Right cardiac atrium (tissue), 5 donors: ENCODE measurements around the gene PTPRN2. TPM values are rescaled to one million over a fixed set of nuclear protein-coding genes. Genes with fewer than 3 reads are reported as not detected.
A peak's percentile ranks its signal among the peaks of the same experiment; 100 is the strongest.

Experiments
- ATAC-seq, 2 donors: fragments of 200-7000 bp; cut with Tn5 transposase; one replicate each; pipeline versions ENCODE4 v1.8.0 to v1.9.1; 2020; ENCODE audit warnings: moderate library complexity in 2 of 2, mild to moderate bottlenecking in 1 of 2
- DNase-seq, 3 donors: peaks; one replicate each; pipeline ENCODE4 v3.0.0-alpha.2; 2020
- H3K27ac ChIP-seq: one replicate; pipeline ENCODE4 v1.5.1; 2013; ENCODE audit warnings: mild to moderate bottlenecking, low read length, control low read depth, moderate library complexity
- H3K27me3 ChIP-seq: one replicate; pipeline ENCODE4 v1.6.1; 2013; ENCODE audit not compliant: control insufficient read depth, insufficient read depth
- H3K4me1 ChIP-seq: one replicate; pipeline ENCODE4 v1.6.1; 2013; ENCODE audit warnings: low read length; ENCODE audit not compliant: control insufficient read depth, insufficient read depth
- H3K4me3 ChIP-seq: one replicate; pipeline ENCODE4 v1.5.1; 2013; ENCODE audit warnings: low read length, control low read depth
- H3K9me3 ChIP-seq: one replicate; pipeline ENCODE4 v1.6.1; 2013; ENCODE audit warnings: low read length; ENCODE audit not compliant: control insufficient read depth
- WGBS: extraction: QIAGEN DNeasy Blood & Tissue Kit; methylation state at CpG from one replicate; pipeline ENCODE4 v1.1.7; 2013; 5-methylcytosine and 5-hydroxymethylcytosine counted together
- intact Hi-C, 4 donors: fragments of 100-400 bp; cut with DNase I; formaldehyde crosslinking; loops; one replicate each; pipeline versions ENCODE4 v1.11.0 to v1.14.0; 2022 to 2023
- polyA plus RNA-seq: library from polyadenylated mRNA; stranded (reverse); fragments of 200-250 nt; gene quantifications from one replicate; pipeline ENCODE4 v1.2.3, GENCODE V29; 2013
- total RNA-seq, 4 donors: library from RNA; stranded (reverse); fragmentation: NEBNext Ultra II Directional; extraction: Animal tissue kit (Norgen Biotek cat#: 25700); gene quantifications; one replicate each; pipeline ENCODE4 v1.2.1, GENCODE V29; 2021
- donor health status: healthy with polysubstance abuse.
- donor health status: DM: no; HTN: yes; CAD: no.
- donor health status: DM: no; HTN: no; CAD: no.
- donor health status: DM: no; HTN: yes; CAD: no; lungs with severe emphysema.
- donor health status: DM: yes; HTN: yes; CAD: no.

PTPRN2 gene
- total and polyA plus RNA-seq, 5 donors = 1.5 to 3.9 (median 1.9) TPM

GRCh38 chr7:158444501-158445420 is 142.9 kb downstream of the PTPRN2 start:
- no peaks in the 10 kb centered on the region for H3K27me3 ChIP-seq
- no peak for ATAC-seq
- intact Hi-C loops = no loop called here
- no peak for DNase-seq
- H3K27ac ChIP-seq = no peak overlapping the region
- H3K4me3 ChIP-seq = no peak overlapping the region
- H3K4me1 ChIP-seq = no peaks in the 10 kb centered on the region
- 69% methylated on average over 25 of the region's 25 CpGs for WGBS
- H3K9me3 ChIP-seq = no peaks in the 10 kb centered on the region

GRCh38 chr7:158443688-158444483 is 143.7 kb downstream of the PTPRN2 start:
- Histone ChIP-seq H3K9me3 (no peaks in the 10 kb centered on the region), H3K27me3 (no peaks in the 10 kb centered on the region), H3K4me3 (no peak overlapping the region), H3K4me1 (no peaks in the 10 kb centered on the region), H3K27ac (no peak overlapping the region)
- ATAC-seq (no peak), DNase-seq (no peak)
- WGBS = 76% methylated on average over 19 of the region's 19 CpGs
- intact Hi-C loops = no loop called here

GRCh38 chr7:158443014-158443687 is 144.5 kb downstream of the PTPRN2 start:
- WGBS = 76% methylated on average over 28 of the region's 28 CpGs
- Histone ChIP-seq H3K4me3 (no peak overlapping the region), H3K4me1 (no peaks in the 10 kb centered on the region), H3K27me3 (no peaks in the 10 kb centered on the region), H3K9me3 (no peaks in the 10 kb centered on the region), H3K27ac (no peak overlapping the region)
- ATAC-seq (no peak), DNase-seq (no peak)
- intact Hi-C loops = no loop called here

- ATAC-seq (no peak), DNase-seq (no peak)
- H3K4me3 ChIP-seq = no peak overlapping the region
- no peaks in the 10 kb centered on the region for H3K9me3 ChIP-seq
- intact Hi-C loops = no loop called here
- no peak overlapping the region for H3K27ac ChIP-seq
- WGBS = 78% methylated on average over 4 of the region's 4 CpGs
- H3K27me3 ChIP-seq = peaks cover 4% of the 10 kb centered on the region
- H3K4me1 ChIP-seq = no peaks in the 10 kb centered on the region
Observed at GRCh38 chr7:158442260-158442659, 145.4 kb downstream of the PTPRN2 start.

GRCh38 chr7:158439035-158439434 is 148.6 kb downstream of the PTPRN2 start:
- peaks cover 4% of the 10 kb centered on the region for H3K27me3 ChIP-seq
- no peak overlapping the region for H3K27ac ChIP-seq
- no peak for ATAC-seq
- H3K4me3 ChIP-seq = no peak overlapping the region
- 74% methylated on average over 8 of the region's 8 CpGs for WGBS
- intact Hi-C loops = no loop called here
- DNase-seq = no peak
- H3K4me1 ChIP-seq = no peaks in the 10 kb centered on the region
- H3K9me3 ChIP-seq = no peaks in the 10 kb centered on the region

- no peaks in the 10 kb centered on the region for H3K9me3 ChIP-seq
- DNase-seq = no peak
- H3K27me3 ChIP-seq = peaks cover 1% of the 10 kb centered on the region
- 39% methylated on average over 17 of the region's 17 CpGs for WGBS
- intact Hi-C loops = no loop called here
- no peaks in the 10 kb centered on the region for H3K4me1 ChIP-seq
- H3K27ac ChIP-seq = no peak overlapping the region
- no peak overlapping the region for H3K4me3 ChIP-seq
- no peak for ATAC-seq
Observed at GRCh38 chr7:158432369-158433341, 155.0 kb downstream of the PTPRN2 start.

- H3K4me1 ChIP-seq = no peaks in the 10 kb centered on the region
- H3K4me3 ChIP-seq = no peak overlapping the region
- WGBS = 47% methylated on average over 14 of the region's 14 CpGs
- peak; percentile 89 to 94 for ATAC-seq
- no peaks in the 10 kb centered on the region for H3K9me3 ChIP-seq
- peak in 2 of 3 donors; percentile 77 to 79 for DNase-seq
- no peak overlapping the region for H3K27ac ChIP-seq
- intact Hi-C loops = no loop called here
- H3K27me3 ChIP-seq = no peaks in the 10 kb centered on the region
Observed at GRCh38 chr7:158431941-158432347, 155.7 kb downstream of the PTPRN2 start.

- H3K4me3 ChIP-seq = no peak overlapping the region
- DNase-seq (no peak), ATAC-seq (peak; percentile 13 to 27)
- no peaks in the 10 kb centered on the region for H3K4me1 ChIP-seq
- no peak overlapping the region for H3K27ac ChIP-seq
- 83% methylated on average over 12 of the region's 12 CpGs for WGBS
- H3K27me3 ChIP-seq = no peaks in the 10 kb centered on the region
- intact Hi-C loops = no loop called here
- no peaks in the 10 kb centered on the region for H3K9me3 ChIP-seq
Observed at GRCh38 chr7:158431055-158431940, 156.3 kb downstream of the PTPRN2 start.

GRCh38 chr7:158430308-158431034 is 157.2 kb downstream of the PTPRN2 start:
- 80% methylated on average over 22 of the region's 22 CpGs for WGBS

More at GRCh38 chr7:158430308-158431034, 157.2 kb downstream of the PTPRN2 start:
- no peak for DNase-seq
- H3K27me3 ChIP-seq = no peaks in the 10 kb centered on the region
- ATAC-seq = no peak
- H3K9me3 ChIP-seq = no peaks in the 10 kb centered on the region
- H3K27ac ChIP-seq = no peak overlapping the region
- intact Hi-C loops = no loop called here
- H3K4me3 ChIP-seq = no peak overlapping the region
- H3K4me1 ChIP-seq = no peaks in the 10 kb centered on the region
